KG1 (cell line): Measurements from ENCODE around the gene HDAC4.

Experiments
- DNase-seq: peaks from one replicate; lab custom pipeline; 2025; lab: John Stamatoyannopoulos, UW

The HDAC4 gene

GRCh38 chr2:239252393-239252792 is 148.4 kb downstream of the HDAC4 start:
- no peak for DNase-seq

- no peak for DNase-seq
Observed at GRCh38 chr2:239251971-239252370, 148.8 kb downstream of the HDAC4 start.

DNA sequence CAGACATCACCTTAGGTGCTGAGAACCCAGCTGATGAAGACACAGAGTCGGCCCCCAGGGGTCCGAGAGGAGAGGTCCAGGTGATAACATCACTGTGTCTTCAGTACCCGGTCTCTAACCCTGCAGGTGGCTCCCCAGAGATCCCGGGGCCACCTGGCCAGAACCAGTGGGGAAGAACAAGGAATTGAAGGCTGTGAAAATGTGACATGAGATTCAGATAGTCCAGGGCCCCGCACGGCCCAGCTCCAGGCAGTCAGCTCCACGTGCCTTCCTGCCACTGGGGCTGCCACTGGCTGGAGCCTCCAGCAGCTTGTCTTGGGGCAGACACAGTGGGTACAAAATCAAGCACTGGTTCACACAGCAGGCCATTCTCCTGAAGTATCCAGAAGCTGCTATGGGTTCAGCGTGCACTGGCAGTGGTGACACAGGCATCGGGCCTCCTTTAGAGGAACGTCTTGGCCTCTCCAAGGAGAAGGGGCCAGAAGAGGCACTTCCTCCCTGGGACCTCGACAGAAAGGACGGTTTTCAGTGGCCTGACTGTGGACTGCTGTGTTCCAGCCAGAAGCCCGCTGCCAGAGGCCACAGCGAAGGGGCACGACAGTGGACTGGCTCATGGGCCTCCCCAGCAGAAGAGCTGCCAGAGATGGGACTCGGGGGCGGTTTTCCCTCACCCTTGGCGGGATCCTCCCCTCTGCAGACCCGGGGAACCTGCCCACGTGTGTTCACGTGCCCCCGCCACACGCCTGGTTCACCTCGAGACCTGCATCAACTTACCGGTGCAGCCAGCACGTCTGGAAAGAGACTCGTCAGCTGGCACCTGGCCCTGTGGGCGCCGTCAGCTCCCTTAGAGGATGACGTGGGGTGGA is 150.4 kb downstream of the HDAC4 start:
- DNase-seq: no peak

DNA sequence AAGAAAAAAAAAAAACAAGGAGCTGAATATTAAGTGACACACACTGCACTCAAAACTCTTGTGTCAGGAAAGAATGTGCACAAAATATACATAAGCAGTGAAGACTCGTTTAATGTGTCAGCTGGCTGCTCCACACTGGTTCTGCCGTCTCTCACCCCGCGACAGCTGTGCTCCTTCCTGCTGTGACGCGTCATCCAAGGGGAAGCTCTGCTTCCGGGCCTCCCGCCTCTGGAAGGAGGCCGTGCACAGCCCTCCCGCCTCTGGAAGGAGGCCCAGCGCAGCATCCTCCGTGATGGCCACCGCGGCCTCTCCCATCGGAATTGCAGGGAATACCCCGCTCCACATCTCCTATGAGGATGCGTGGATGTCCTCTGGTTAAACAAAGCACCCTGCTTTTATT is 151.0 kb downstream of the HDAC4 start:
- no peak for DNase-seq

DNA sequence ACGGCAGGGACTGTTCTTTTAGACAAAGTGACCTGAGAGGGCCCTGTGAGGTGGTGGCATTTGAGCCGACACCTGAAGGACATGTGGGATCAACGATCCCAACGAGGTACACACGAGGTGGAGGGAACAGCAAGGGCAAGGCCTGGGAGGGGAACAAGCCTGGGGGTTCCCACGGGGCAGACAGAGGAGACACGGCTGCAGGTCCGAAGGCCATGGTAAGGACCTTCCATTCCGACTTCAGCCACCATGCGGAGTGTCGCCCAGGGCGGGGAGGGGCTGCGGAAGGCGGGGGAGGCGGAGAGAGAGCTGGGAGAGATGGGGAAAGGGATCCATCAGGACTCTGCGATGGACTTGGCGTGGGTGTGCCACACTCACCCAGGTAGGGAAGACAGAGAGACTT is 151.8 kb downstream of the HDAC4 start:
- no peak for DNase-seq

GRCh38 chr2:239247401-239248245 is 153.2 kb downstream of the HDAC4 start:
- DNase-seq: no peak

GRCh38 chr2:239246723-239247122 is 154.1 kb downstream of the HDAC4 start:
- DNase-seq: no peak

DNA sequence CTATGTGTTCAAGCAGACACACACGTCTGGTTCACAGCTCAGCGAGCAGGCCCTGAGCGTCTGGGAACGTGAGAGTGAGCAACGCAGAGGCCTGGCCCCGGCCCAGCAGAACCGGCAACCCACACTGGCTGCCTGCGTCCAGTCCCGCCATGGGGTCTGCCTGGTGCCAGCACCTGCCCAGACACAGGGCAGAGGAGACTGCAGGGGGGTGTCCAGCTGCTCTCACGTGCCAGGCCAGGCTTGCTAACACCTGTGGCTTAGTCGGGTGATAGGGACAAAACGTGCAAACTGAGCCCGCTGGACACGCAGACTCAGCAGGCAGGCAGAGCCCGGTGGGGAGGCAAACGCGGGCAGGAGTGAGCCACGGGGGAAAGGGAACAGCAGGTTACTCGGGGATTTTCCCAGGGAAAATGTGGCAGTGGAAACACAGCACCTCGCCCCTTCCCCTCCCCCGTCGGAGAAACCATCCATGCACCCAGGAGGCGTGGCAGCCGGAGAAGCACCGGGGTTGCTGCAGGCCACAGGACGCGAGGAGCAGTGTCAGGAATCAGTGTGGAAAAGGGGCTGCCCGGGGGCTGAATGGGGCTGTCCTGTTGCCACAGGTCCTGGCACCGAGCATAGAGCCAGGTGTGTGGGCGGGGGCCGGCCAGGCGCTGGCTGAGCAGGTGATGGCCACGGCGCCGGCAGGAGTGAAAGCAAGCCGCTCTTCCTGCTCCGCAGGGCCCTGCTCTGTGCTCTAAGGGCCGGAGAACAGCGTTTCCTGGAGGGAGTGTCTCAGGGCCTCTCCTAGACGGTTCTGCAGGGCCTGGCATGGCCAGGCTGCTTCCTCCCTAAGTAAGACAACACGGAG is 154.7 kb downstream of the HDAC4 start:
- DNase-seq: no peak

GRCh38 chr2:239245107-239245506 is 155.7 kb downstream of the HDAC4 start:
- DNase-seq: no peak

DNA sequence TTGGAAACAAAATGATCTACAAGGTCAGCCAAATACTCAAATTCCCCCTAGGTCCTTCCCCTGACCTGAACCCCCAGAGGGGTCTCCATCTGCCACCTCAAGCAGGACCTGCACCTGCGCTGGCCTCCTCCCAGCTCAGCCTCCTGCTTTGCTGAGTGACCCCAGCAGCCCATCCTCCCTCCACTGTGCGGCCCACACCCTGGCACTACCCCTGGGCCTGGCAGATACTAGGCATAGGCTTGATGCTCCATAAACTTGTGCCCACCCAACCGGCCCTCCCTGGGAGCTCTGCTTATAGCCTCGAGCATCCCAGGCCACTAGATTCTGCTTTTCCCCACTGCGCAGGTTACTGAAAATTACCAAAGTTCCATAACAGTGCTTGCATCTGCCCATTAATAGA is 156.2 kb downstream of the HDAC4 start:
- no peak for DNase-seq

GRCh38 chr2:239241431-239241960 is 159.3 kb downstream of the HDAC4 start:
- no peak for DNase-seq

GRCh38 chr2:239240414-239240881 is 160.4 kb downstream of the HDAC4 start:
- no peak for DNase-seq

DNA sequence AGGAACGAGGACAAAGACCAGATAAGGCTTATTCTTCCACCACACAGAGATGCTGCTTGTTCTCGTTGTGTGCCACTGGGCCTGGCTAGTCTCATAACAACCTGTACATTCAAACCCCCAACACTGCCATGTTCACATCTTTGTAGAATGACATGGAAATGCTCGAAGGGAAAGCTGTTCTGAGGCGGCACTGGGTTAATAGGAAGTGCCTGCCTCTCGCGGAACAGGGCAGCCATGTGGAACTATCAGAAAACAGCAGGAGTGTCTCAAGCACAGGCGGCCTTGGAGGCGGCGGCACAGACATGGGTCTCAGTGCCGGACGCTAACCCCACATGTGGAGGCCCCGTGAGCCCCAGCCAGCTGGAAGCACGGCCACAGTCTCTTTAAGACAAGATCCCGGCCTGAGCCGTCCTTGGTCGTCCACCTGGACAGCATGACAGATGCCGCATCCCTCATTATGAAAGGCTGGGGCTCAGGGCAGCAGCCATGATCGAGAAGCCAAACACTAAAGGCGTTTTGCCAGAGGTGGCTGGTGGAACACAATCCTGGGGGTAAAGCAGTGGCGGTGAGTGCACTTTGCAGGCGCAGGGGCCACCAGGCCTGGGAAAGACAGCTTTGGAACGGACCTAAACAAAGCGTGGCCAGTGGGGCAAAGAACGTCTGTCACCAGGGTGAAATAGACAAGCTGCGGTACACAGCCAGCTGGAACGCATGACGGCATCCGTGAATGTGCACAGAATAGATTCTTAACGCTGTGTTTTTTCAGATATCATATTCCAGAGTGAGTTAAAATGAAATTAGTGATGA is 161.0 kb downstream of the HDAC4 start:
- DNase-seq: no peak

DNA sequence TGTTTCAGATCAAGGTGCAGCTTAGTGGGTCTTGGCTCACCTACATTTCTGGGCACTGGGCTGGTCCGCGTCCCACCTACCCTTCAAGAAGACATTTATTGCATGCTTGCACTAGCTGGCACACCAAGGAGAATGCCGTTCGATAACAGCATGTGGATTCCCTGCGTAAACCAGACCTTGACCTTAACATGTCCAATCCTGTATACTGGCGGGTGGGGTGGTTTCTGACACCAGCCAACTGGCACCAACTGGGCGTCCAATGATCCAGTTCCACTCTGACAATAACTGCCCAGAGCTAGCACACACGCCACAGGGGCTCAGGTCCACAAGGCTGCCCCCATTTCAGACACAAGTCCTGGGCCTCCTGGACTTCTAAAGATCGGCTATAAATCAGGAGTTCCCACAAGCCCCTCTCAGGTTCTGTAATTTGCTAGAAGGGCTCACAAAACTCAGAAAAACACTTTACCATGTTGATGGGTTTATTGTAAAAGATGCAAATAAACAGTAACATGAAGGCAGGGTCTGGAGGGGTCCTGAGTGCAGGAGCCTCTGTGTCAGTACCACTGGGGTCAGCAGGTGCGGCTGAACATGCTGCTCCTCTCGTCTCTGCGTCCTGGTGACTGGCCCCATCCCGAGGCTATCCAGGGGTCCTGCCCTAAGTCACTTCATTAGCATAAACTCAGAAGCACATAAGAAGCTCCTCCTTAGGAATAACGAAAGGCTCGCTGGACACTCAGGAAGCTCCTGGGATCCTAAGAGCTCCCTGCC is 161.8 kb downstream of the HDAC4 start:
- DNase-seq: no peak

GRCh38 chr2:239238381-239238780 is 162.4 kb downstream of the HDAC4 start:
- DNase-seq: no peak

GRCh38 chr2:239236808-239237205 is 164.0 kb downstream of the HDAC4 start:
- no peak for DNase-seq

DNA sequence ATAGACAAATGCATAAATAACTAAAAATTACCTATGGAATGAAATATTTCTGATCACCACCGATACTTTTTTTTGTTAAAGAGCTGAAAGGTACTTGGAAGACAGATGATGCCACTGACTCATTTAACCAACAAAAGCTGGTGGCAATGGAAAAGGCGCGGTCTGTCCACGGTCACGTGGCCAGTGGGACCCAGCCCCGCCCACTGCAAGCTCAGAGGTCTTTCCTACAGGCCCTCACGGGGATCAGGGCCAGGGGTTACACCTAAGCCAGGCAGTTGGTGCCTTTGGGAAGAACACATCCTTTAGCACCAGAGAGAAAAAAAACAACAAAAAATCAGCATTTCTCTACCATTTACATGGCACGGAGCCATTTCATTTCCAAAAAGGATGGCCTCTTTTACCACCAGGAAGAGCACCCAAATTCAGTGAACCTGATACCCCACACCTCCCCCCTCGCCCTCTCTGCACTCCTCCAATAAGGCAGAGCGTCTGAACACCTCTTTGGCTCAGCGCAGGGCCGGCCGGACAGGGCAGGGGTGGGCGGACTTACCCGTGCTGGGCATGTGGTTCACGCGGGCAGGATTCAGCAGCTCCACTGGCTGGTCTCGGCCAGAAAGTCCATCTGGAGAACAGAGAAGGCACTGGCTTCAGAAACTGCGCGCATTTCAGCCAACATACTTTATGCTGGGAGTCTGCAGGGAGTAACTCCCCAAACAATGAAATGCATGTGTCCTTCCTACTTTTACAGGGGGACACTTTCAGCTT is 164.6 kb downstream of the HDAC4 start:
- DNase-seq: no peak

DNA sequence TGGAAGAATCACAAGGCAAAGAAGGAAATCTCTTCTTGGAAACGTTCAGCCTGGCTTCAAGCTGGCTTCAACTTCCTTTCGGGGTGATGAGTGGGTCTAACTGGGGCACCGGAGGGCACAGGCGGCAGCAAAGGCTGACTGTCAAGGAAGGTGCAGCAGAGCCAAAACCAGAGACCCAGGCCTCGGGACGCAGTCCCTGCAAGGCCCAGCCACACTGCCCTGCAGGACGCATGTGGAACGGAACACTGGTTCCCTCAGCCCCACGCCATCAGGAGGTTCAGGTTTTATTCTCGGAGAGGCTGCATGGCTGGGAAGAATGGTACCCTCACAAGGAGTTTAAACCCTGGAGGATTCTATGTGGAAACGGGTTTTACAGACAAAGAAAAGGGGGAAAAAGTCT is 165.5 kb downstream of the HDAC4 start:
- DNase-seq: no peak
